ENCODE data around the gene DIP2C.
"Not testable (repeated sequence)": the region's sequence is repeated elsewhere in the genome, so short reads cannot be mapped to it uniquely, and the experiment has no call there.

The DIP2C gene

DNA sequence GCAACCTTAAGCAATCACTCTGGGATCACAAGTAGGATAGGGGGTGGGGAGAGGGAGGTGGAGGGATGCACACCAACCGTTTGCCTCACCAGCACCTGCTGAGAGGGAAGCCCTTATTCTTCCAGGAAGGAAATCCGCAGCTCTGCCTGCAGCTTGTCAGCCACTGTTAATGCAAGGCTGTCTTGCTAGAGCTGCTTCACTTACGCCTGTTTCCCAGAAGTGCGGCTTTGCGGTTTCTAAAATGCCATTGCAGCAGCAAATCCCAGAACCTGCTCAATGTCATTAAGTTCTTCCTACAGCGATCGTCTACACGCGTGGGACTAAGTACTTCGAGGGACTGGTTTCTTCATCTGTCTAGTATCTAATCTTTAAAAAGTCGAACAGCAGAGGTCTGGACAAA, 363.1 kb downstream of the DIP2C start:
- peaks cover 32% of the 10 kb centered on the region for H3K4me1 Mint-ChIP-seq (ENCODE audit: low read depth)
- H3K27ac Mint-ChIP-seq = no peak overlapping the region
- no peaks in the 10 kb centered on the region for H3K27me3 Mint-ChIP-seq
- H3K4me3 Mint-ChIP-seq = no peak overlapping the region
- no peaks in the 10 kb centered on the region for H3K9me3 Mint-ChIP-seq
- no peaks in the 10 kb centered on the region for H3K36me3 Mint-ChIP-seq (ENCODE audit: low read depth)

DNA sequence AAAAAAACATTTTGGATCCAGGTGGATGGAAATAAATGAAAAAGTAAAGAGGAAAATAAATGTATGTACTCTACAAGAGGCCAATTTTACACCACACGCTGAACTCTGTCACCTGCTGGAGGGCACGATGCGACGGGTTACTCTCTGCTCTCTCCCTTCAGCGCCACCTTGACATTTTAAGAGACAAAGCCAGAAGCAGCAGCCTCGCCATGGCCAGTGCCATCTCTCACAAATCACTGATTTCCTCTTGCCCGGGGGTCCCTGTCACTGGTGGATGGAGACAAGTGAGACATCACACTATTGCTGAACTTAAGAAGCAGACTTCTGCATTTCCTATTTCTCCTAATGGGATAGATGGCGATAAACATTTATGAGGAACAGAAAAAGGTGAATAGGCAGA, 364.2 kb downstream of the DIP2C start:
- no peaks in the 10 kb centered on the region for H3K9me3 Mint-ChIP-seq
- no peak overlapping the region for H3K4me3 Mint-ChIP-seq
- H3K27ac Mint-ChIP-seq = no peak overlapping the region
- peaks cover 32% of the 10 kb centered on the region for H3K4me1 Mint-ChIP-seq (ENCODE audit: low read depth)
- H3K27me3 Mint-ChIP-seq = no peaks in the 10 kb centered on the region
- no peaks in the 10 kb centered on the region for H3K36me3 Mint-ChIP-seq (ENCODE audit: low read depth)

DNA sequence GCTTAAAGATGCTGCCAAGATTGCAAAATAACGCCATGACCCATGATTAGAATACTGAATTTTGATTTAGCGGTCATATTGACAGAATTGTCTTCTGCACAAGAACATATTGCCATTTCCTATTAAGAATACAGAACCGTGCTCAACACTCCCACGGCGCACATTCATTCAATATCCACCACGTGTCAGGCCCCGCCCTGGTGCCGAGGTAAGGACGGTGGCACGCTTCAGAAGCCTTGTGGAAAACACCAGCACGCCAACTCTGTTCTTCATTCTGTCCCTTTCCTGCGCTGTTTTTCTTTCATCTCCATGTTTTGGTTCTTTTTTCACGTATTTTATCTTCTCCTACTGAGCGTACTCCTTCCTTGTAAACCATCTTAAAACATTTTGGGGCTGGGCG, 364.9 kb downstream of the DIP2C start:
- Mint-ChIP-seq H3K27me3 (no peaks in the 10 kb centered on the region), H3K4me3 (no peak overlapping the region), H3K27ac (peak overlapping the region; percentile 22), H3K9me3 (no peaks in the 10 kb centered on the region), H3K36me3 (ENCODE audit: low read depth) (no peaks in the 10 kb centered on the region), H3K4me1 (ENCODE audit: low read depth) (peaks cover 26% of the 10 kb centered on the region)

DNA sequence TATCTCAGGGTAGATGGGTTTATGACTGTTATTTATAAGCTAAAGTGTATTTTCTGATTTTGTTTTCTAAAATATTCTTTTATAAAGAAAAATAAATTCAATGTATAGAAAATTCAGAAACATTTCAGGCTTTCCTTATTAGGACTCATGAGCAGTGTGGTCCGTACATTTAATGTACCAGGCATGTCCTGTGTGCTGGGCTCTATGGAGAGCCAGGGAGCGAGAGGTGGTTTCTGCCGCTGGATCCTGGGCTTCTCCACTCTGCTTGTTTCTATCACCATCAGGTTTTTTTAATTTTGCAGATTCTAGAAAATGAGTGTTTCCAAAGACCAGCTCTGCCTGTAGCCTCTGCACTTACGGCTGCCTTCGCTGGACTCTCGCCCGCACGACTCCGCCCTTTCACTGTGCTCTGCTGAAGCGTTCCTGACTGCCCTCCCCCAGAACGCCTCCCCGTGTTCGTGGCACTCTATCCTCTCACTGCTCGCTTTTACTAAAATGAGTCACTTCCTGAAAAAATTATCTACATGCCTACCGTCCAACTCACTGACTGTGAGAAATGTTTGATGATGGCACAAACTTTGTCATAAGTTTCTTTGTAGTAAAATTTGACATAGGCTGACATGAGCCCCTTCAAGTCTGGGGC, 365.7 kb downstream of the DIP2C start:
- Mint-ChIP-seq H3K4me3 (peak overlapping the region; percentile 41), H3K36me3 (ENCODE audit: low read depth) (no peaks in the 10 kb centered on the region), H3K27me3 (no peaks in the 10 kb centered on the region), H3K27ac (peak overlapping the region; percentile 56), H3K4me1 (ENCODE audit: low read depth) (peaks cover 19% of the 10 kb centered on the region), H3K9me3 (no peaks in the 10 kb centered on the region)

DNA sequence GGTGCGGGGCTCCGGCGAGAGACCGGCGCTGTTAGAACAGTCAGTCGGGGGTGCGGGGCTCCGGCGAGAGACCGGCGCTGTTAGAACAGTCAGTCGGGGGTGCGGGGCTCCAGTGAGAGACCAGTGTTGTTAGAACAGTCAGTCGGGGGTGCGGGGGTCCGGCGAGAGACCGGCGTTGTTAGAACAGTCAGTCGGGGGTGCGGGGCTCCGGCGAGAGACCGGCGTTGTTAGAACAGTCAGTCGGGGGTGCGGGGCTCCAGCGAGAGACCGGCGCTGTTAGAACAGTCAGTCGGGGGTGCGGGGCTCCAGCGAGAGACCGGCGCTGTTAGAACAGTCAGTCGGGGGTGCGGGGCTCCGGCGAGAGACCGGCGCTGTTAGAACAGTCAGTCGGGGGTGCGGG, 366.4 kb downstream of the DIP2C start:
- not testable (repeated sequence) for H3K36me3 Mint-ChIP-seq (ENCODE audit: low read depth); H3K27me3 Mint-ChIP-seq; H3K27ac Mint-ChIP-seq; H3K4me3 Mint-ChIP-seq; H3K9me3 Mint-ChIP-seq
- H3K4me1 Mint-ChIP-seq (ENCODE audit: low read depth) = peaks cover 17% of the 10 kb centered on the region

DNA sequence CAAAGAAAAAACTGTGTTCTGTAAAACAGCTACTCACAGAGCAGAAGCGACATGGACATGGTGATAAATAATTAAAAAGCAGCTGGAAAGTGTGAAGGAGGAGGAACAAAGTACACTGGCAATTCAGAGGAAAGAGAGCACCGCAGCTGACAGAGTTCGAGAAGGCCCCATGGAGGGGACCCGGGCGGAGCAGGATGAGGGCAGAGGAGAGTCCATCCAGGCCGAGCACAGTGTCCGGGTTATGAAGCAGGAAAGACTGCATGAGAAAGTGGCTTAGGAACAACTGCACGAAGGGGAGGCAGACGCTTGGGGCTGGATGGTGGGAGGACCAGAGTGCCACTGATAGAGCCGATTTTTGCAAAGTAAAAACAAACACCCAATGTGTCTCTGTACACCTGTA, 368.7 kb downstream of the DIP2C start:
- no peaks in the 10 kb centered on the region for H3K36me3 Mint-ChIP-seq (ENCODE audit: low read depth)

DNA sequence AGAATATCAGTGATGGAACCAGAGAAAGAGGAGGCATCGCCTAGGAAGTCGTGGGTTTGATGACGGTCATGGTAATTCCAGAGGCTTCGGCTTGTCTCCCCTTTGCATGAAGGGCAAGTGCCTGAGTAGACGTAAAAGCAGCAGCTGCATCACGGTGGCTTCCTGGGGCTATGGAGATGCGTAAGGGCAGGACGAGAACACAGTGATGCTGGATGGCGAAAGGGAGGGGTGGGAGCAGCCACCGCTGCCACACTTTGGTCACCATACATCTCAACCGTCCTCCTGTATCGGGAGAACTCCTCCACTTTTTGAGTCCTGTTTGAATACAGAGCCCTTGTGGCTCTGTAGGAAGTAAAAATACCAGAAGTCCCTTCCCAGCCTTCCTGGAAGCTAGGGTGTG, 371.5 kb downstream of the DIP2C start:
- Mint-ChIP-seq H3K36me3 (ENCODE audit: low read depth) (no peaks in the 10 kb centered on the region), H3K4me3 (no peak overlapping the region), H3K27ac (no peak overlapping the region), H3K27me3 (no peaks in the 10 kb centered on the region), H3K4me1 (ENCODE audit: low read depth) (peaks cover 33% of the 10 kb centered on the region), H3K9me3 (no peaks in the 10 kb centered on the region)

More for the DNA sequence above, 368.7 kb downstream of the DIP2C start:
- H3K4me1 Mint-ChIP-seq (ENCODE audit: low read depth) = peaks cover 33% of the 10 kb centered on the region
- no peaks in the 10 kb centered on the region for H3K27me3 Mint-ChIP-seq
- H3K4me3 Mint-ChIP-seq = no peak overlapping the region
- no peaks in the 10 kb centered on the region for H3K9me3 Mint-ChIP-seq
- H3K27ac Mint-ChIP-seq = no peak overlapping the region

DNA sequence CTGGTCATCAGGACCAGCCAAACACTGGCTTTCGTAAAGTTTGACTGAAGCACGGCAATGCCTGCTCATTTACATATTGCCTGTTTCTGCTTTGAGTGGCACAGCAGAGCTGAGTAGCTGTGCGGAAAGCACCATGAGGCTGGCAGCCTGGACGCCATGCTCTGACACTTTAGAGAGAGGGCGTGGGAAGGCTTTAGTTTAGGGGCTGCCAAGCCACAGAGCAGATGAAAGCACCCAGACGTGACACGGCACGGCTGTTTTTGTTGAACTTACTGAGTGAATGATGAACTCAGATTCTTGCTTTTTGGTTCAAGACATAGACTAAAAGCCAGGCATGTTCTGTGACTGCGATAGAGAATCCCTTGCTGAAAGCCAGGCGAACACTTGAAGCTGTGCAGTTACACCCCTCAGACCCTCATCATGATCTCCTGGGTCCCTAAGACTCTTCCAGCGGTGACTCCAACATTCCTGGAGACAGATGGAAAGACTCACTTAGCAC, 372.1 kb downstream of the DIP2C start:
- Mint-ChIP-seq H3K27me3 (no peaks in the 10 kb centered on the region), H3K27ac (peak overlapping the region; percentile 62)

DNA sequence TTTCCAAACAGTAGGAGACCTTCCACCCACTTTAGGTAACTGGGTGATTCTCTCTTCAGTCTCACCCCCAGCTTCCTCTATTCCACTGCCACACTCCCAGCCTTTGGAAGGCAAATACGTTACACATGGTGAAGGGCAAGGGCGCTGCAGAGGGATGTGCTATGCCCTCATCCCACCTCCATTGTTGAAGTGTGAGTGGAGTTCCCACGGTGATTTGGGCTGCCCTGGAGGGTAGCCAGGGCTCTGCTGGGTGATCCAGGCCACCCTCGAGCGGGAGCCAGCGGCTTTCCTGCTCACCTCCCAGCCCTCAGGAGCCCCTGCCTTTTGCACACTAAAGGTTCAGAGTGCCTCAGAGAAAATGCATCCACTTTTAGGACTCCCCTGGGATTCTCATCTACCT, 373.1 kb downstream of the DIP2C start:
- Mint-ChIP-seq H3K4me3 (no peak overlapping the region), H3K4me1 (ENCODE audit: low read depth) (peaks cover 33% of the 10 kb centered on the region), H3K27ac (peak overlapping the region; percentile 17), H3K9me3 (no peaks in the 10 kb centered on the region), H3K36me3 (ENCODE audit: low read depth) (no peaks in the 10 kb centered on the region), H3K27me3 (no peaks in the 10 kb centered on the region)

More for the DNA sequence above, 372.1 kb downstream of the DIP2C start:
- H3K36me3 Mint-ChIP-seq (ENCODE audit: low read depth) = no peaks in the 10 kb centered on the region
- H3K4me3 Mint-ChIP-seq = peak overlapping the region; percentile 50
- H3K4me1 Mint-ChIP-seq (ENCODE audit: low read depth) = peaks cover 33% of the 10 kb centered on the region
- no peaks in the 10 kb centered on the region for H3K9me3 Mint-ChIP-seq

DNA sequence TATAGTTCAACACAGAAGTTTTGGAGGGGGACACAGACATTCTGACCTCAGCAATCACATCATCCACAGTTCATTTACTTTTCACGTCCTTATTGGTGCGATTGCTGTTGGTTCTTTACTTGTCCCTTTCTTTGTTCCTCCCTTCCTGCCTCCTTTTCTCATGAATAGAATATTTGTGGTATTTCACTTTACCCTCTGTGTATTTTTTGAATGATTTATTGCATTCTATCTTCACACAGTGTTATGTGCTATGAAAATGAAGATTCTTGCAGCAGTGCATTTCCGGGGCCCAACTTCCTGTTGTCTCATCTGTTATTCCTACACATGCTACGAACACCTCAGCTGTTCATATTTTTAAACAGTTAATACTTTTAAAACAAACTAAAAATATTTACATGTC, 374.6 kb downstream of the DIP2C start:
- Mint-ChIP-seq H3K9me3 (no peaks in the 10 kb centered on the region), H3K27me3 (no peaks in the 10 kb centered on the region), H3K36me3 (ENCODE audit: low read depth) (no peaks in the 10 kb centered on the region), H3K4me3 (no peak overlapping the region), H3K27ac (peak overlapping the region; percentile 67), H3K4me1 (ENCODE audit: low read depth) (peaks cover 33% of the 10 kb centered on the region)

DNA sequence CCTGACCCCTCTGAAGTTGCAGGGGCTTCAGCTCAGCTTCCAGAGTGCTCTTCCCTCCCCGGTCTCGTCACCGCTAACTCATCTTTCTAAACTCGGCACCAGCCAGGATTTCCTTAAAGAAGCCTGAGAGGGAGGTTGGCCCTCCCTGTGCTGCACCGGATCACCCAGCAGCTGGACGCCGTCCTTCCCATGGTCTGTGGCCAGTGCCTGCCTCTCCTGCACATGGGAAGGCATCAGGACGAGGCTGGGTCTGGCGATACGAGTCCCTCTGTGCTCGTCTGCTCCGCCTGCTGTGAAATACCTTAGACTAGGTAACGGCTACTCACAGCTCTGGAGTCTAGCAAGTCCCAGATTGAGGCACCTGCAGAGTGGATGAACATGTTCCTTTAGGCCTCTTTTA, 375.1 kb downstream of the DIP2C start:
- Mint-ChIP-seq H3K9me3 (no peaks in the 10 kb centered on the region), H3K4me1 (ENCODE audit: low read depth) (peaks cover 33% of the 10 kb centered on the region), H3K36me3 (ENCODE audit: low read depth) (no peaks in the 10 kb centered on the region), H3K4me3 (no peak overlapping the region), H3K27me3 (no peaks in the 10 kb centered on the region), H3K27ac (no peak overlapping the region)

DNA sequence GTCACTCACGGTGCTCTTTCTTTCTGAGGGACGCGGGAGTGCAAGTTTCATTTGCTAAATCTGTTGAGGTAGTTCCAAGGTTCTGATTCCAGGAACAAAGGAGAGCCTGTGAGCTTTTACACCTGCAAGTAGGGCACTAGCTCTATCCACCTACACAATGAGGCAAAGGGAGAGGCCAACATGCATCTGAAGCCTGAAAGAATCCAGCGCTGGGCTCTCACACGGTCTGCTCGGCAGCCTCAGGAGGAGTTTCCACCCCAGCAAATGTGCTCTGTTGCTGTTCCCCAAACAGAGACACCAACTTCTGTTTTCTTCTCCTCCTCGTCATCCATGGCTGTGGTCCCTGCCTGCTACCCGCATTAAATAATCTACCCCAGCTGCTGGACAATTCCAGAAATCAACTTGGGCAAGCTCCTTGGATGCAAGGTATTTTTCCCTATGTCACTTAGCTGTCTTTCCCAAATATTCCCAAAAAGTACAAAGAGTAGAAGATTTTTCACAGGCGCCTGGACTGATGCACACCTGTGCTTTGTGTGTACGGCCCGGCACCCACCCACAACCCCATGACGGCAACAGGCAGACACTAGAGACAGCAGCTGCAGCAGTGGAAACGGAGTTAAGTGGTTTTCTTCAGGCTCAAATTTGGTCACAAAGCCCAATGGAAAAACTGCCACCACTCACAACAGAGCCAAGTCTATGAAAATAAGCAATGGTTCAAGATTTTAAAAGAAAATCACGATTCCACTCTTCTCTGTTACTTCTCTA, 377.4 kb downstream of the DIP2C start:
- Mint-ChIP-seq H3K36me3 (ENCODE audit: low read depth) (no peaks in the 10 kb centered on the region), H3K4me3 (peak overlapping the region; percentile 43), H3K9me3 (no peaks in the 10 kb centered on the region), H3K27ac (peak overlapping the region; percentile 53), H3K27me3 (no peaks in the 10 kb centered on the region), H3K4me1 (ENCODE audit: low read depth) (peaks cover 31% of the 10 kb centered on the region)

DNA sequence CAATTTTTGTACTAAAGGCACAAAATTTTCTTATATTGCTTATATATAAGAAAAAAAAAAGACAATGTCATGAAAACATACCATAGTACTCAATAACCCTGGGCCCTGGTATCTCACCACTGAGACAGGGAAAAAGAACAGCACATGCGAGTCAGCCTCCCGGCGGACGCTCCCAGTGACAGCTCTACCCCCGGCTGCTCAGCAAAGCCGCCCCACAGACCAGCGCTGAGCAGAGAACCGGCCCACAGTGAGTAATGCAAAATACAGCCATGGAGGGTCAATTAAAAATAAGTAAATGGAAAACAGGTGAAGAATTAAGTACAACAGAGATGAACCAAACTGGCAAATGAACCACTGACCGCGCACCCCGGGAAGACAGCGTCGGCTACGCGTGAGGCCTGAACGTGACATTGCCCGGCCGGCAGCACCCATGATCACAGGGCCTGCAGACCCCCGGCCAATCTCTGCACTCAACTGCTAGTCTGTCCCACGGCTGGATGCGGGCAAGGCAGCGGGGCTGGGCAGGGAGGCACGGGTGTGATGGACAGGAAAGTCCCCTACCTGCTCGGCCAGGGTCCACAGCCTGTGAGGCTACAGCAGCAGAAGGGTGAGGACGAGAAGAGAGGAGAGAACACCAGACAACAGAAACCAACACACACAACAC, 378.4 kb downstream of the DIP2C start:
- Mint-ChIP-seq H3K27me3 (no peaks in the 10 kb centered on the region), H3K4me1 (ENCODE audit: low read depth) (peaks cover 27% of the 10 kb centered on the region), H3K4me3 (peak overlapping the region; percentile 43), H3K27ac (no peak overlapping the region), H3K9me3 (no peaks in the 10 kb centered on the region), H3K36me3 (ENCODE audit: low read depth) (no peaks in the 10 kb centered on the region)

DNA sequence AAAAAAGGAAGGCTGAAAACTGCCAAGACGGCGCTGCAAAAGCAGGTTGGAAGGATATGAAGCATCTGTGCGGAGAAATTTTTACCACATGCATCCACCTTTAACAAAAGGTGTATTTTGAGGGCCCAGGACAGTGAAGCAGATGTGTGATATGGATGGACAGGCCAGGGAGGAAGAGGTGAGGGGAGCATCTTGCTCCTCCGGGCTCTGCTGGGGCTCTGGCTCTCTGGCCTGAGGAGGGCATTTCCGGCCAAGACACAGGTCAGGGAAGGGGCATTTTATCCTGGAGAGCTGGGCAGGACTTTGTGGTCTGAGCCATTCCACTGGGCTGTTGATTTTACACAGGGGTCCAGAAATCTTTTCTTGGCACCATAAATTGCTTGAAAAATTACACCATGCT, 379.1 kb downstream of the DIP2C start:
- no peak overlapping the region for H3K4me3 Mint-ChIP-seq
- no peaks in the 10 kb centered on the region for H3K9me3 Mint-ChIP-seq
- H3K27ac Mint-ChIP-seq = no peak overlapping the region
- H3K27me3 Mint-ChIP-seq = no peaks in the 10 kb centered on the region
- peaks cover 22% of the 10 kb centered on the region for H3K4me1 Mint-ChIP-seq (ENCODE audit: low read depth)
- no peaks in the 10 kb centered on the region for H3K36me3 Mint-ChIP-seq (ENCODE audit: low read depth)

DNA sequence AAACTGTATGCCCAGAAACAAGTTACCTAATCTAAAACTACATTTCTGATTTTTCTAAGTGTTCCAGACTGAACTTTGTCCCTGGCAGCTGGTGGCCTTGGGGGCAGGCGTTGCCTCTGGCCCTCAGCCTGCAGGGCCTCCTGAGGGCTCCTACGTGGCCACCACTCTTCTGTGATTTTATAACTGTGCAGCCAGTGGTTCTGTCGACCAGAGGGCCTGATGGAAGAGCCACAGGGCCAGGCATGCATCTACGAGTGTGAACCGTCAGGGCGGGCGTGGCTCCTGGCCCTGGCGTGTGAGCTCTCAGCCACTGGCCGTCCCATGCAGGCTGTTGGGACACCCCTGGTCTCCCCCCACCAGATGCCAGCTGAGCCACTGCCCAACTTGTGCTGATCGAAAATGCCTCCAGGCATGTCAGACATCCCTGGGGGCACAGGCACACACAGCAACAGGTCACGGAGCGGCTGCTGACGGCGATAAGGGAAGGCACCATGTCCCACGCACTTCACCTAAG, 380.8 kb downstream of the DIP2C start:
- Mint-ChIP-seq H3K27ac (no peak overlapping the region), H3K4me1 (ENCODE audit: low read depth) (peaks cover 10% of the 10 kb centered on the region), H3K27me3 (no peaks in the 10 kb centered on the region), H3K36me3 (ENCODE audit: low read depth) (no peaks in the 10 kb centered on the region), H3K4me3 (no peak overlapping the region), H3K9me3 (no peaks in the 10 kb centered on the region)
